Thyroid gland (tissue), 4 donors: ENCODE data around the gene MAP7.

Experiments
- POLR2A ChIP-seq, 2 donors: fragments of 450-650 bp; IDR thresholded peaks; one replicate each; pipeline ENCODE4 v1.6.1; 2017; ENCODE audit warnings: antibody characterized with exemption in 2 of 2, mild to moderate bottlenecking in 2 of 2, moderate library complexity in 1 of 2
- TF ChIP-seq, protein P1 (sequence below), 6 experiments: fragments of 200-600 bp in 3 of 6; fragments of 450-650 bp in 3 of 6; sonication (generic) in 3 of 6; IDR thresholded peaks; one replicate each; pipeline ENCODE4 v1.5.1; 2016 to 2019; ENCODE audit warnings: antibody characterized with exemption in 6 of 6, mild to moderate bottlenecking in 2 of 6, inconsistent platforms in 1 of 6, moderate library complexity in 1 of 6

DNA sequence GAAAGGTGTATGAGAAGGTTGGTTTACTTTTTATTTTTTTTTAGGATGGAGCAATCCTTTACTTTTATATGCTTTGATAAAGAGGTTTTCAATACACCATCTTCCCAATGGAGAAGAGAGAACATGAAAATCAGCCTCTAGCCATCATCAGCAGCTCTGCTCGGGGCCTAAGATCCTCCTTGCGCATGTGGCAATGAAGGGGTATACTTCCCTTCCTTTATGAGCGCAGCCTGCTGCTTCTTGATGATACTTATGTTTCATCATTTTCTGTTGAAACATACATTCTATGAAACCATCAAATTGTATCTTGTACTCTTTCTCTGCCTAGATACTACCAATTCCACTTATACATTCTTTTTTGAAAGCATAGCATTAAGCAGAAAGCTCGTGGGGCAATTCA lies 74.5 kb downstream of the MAP7 start:
- TF ChIP-seq, protein P1, sequence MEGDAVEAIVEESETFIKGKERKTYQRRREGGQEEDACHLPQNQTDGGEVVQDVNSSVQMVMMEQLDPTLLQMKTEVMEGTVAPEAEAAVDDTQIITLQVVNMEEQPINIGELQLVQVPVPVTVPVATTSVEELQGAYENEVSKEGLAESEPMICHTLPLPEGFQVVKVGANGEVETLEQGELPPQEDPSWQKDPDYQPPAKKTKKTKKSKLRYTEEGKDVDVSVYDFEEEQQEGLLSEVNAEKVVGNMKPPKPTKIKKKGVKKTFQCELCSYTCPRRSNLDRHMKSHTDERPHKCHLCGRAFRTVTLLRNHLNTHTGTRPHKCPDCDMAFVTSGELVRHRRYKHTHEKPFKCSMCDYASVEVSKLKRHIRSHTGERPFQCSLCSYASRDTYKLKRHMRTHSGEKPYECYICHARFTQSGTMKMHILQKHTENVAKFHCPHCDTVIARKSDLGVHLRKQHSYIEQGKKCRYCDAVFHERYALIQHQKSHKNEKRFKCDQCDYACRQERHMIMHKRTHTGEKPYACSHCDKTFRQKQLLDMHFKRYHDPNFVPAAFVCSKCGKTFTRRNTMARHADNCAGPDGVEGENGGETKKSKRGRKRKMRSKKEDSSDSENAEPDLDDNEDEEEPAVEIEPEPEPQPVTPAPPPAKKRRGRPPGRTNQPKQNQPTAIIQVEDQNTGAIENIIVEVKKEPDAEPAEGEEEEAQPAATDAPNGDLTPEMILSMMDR (IDR thresholded peaks at IDR 0.05), result no peak
- TF ChIP-seq POLR2A (IDR thresholded peaks at IDR 0.05), result no peak
